ENCODE data around the gene GDPD2. TPM values are rescaled to one million over a fixed set of nuclear protein-coding genes. Genes with fewer than 3 reads are reported as not detected.

GDPD2 gene
- total and polyA plus RNA-seq, 2 donors (not counting 3 experiments of a cell fraction or from before 2014, with no cell fraction given) = 0.08 to 0.29 TPM

GRCh38 chrX:70470850-70471289 is 47.8 kb downstream of the GDPD2 start:
- no peaks in the 10 kb centered on the region for H3K36me3 ChIP-seq (ENCODE audit: control insufficient read depth in 2 of 2, extremely low read depth in 1 of 2, insufficient read depth in 2 of 2, low read length in 2 of 2)
- H3K4me1 ChIP-seq (ENCODE audit: control insufficient read depth, extremely low read depth, insufficient read depth, low read length) = no peaks in the 10 kb centered on the region
- CTCF ChIA-PET = interaction anchor here (0.7 kb wide), 1 partner anchor 493 kb away, joined by 3 read pairs; no protein-coding TSS in a partner anchor
- H3K9me3 ChIP-seq (replicated peaks; ENCODE audit: control insufficient read depth, insufficient read depth, low read length) = no peaks in the 10 kb centered on the region
- no peak overlapping the region for H3K9ac ChIP-seq (replicated peaks; ENCODE audit: extremely low read depth, insufficient read depth, low read length)
- no peaks in the 10 kb centered on the region for H4K20me1 ChIP-seq (replicated peaks; ENCODE audit: control insufficient read depth, extremely low read depth, insufficient read depth, low read length)
- no peak overlapping the region for H2AFZ ChIP-seq (ENCODE audit: low read depth, low read length)
- BruUV-seq (replicated peaks) = no TSS peak
- POLR2A ChIA-PET = no interaction called here
- dilution Hi-C loops (cut with MboI; ENCODE audit: extremely low pct_ligation_motif_present, low sequenced_read_pairs) = no loop called here
- DNase-seq (ENCODE audit: low read depth, low spot score) (no peak), FAIRE-seq (no peak)
- no peaks in the 10 kb centered on the region for H3K27me3 ChIP-seq (ENCODE audit: control insufficient read depth in 2 of 2, insufficient read depth in 2 of 2, low read length in 2 of 2)
- TF ChIP-seq FOS (IDR thresholded peaks at IDR 0.05; ENCODE audit: borderline replicate concordance, insufficient read depth, low read length) = no peak
- TF ChIP-seq GATA2 (IDR thresholded peaks at IDR 0.05; ENCODE audit: insufficient read depth, insufficient read length, low read depth, low read length) = no peak
- no peak for TF ChIP-seq CTCF (IDR thresholded peaks at IDR 0.05; ENCODE audit: extremely low read depth in 1 of 2, insufficient read depth in 1 of 2, low read depth in 1 of 2, low read length in 2 of 2)
- TF ChIP-seq POLR2A (IDR thresholded peaks at IDR 0.05; ENCODE audit: low read depth, low read length) = no peak
- no peak for TF ChIP-seq JUN (IDR thresholded peaks at IDR 0.05; ENCODE audit: borderline replicate concordance, insufficient read depth, insufficient read length, low read depth)
- no peak for TF ChIP-seq EZH2 (IDR thresholded peaks at IDR 0.05; ENCODE audit: borderline replicate concordance, low read depth, low read length, severe bottlenecking)
- no peak for TF ChIP-seq MYC (IDR thresholded peaks at IDR 0.05; ENCODE audit: low read depth, low read length)
- no peak for TF ChIP-seq MAX (IDR thresholded peaks at IDR 0.05; ENCODE audit: insufficient read depth, insufficient read length)
- TF ChIP-seq POLR2AphosphoS5 (IDR thresholded peaks at IDR 0.05; ENCODE audit: insufficient read depth, low read depth, low read length) = no peak
- H3K4me2 ChIP-seq (ENCODE audit: insufficient read depth, low read length) = no peak overlapping the region
- no peaks in the 10 kb centered on the region for H3K79me2 ChIP-seq (ENCODE audit: control insufficient read depth, insufficient read depth, low read length)
- no peaks in the 10 kb centered on the region for H3K9me1 ChIP-seq (replicated peaks; ENCODE audit: control insufficient read depth, extremely low read depth, insufficient read depth, low read length)
- intact Hi-C loops (cut with micrococcal nuclease) = no loop called here
- no peak overlapping the region for H3K4me3 ChIP-seq (replicated peaks in 1 of 3; ENCODE audit: insufficient read depth in 1 of 3, low read depth in 1 of 3, low read length in 3 of 3)
- no peak overlapping the region for H3K27ac ChIP-seq (ENCODE audit: insufficient read depth, low read depth, low read length)
